K562 treated with DMSO at 1 percent for 48 hours (cell line): Measurements from ENCODE around the gene RALGDS. TPM values are rescaled to one million over a fixed set of nuclear protein-coding genes. Genes with fewer than 3 reads are reported as not detected.

Experiments used
- total RNA-seq: library from RNA; unstranded; fragments of 300-600 nt; gene quantifications from 2 replicates; pipeline ENCODE4 v1.2.3, GENCODE V29; 2022; ENCODE audit warnings: low replicate concordance; ENCODE audit errors: extremely low read depth

The RALGDS gene
- total RNA-seq, result not detected in 2 replicates

DNA sequence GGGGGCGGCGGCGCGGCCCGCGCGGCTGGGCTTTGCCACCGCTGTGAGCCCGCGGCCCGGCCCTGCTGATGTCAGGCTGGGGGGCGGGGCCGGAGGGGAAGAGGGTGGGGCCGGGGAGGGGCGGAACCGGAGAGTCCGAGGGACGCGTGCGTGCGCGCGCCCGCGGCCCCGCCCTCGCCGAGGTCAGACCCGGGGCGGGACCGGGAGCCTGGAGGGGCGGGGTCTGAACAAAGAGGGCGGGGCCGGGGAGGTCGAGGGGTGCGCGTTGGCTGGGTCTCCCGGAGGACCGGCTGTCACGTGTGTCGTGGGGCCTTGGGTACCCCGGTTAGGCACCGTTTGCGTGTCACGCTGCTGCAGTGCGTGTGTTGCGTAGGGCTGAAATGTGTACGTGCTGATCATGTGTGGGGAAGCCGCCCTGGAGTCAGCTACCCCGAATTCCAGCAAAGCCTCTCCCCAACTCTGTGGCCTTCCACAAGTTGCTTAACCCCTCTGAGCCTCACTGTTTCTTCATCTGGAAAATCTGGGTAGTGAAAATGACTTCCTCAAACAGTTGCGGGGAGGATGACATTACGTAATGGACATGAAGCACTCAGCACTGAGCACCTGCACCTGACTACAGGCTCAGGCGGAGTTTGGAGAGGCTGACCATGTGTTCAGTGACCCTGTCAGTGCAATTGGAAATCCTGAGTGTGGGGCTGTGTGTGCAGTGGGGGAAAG lies at the start of gene RALGDS:
Gene RALGDS, minus strand, starts transcription at position 43 of the 717 bp plus-strand sequence. CDS start 86 bp downstream, outside the sequence.

DNA sequence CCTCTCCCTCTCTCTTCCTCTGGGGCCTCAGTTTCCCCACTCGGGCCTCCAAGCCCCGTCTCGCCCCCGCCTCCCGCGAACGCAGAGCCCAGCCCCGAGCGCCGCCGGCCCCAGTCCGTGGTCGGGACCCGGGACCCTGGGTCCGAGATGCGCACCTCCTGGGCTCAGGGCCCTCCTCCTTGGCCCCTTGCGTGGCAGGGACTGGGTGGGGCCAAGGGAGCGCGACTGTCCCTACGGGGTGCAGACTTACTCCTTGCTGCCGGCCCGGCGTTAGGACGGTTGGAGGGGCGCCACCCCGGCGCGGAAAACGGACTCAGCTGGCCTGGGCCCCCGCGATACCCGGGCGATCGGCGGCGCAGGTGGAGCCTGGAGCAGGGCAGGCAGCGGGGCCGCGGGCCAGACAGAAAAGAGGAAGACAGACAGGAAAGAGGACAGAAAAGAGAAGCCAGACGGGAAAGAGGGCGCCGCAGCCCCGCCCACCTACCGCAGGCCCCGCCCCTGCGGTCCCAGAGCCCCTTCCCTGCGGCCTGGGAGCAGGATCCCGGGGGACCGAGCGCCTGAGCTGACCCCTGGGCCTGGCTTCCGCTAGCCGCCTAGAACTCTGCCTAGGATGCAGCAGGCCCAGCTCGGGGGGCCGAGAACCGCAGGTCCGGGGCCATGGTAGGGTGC lies 42.6 kb upstream of the RALGDS start, which contains the start of gene GBGT1:
Gene GBGT1, minus strand, starts transcription at position 411 of the 669 bp plus-strand sequence. CDS start 1,502 bp downstream, outside the sequence.

DNA sequence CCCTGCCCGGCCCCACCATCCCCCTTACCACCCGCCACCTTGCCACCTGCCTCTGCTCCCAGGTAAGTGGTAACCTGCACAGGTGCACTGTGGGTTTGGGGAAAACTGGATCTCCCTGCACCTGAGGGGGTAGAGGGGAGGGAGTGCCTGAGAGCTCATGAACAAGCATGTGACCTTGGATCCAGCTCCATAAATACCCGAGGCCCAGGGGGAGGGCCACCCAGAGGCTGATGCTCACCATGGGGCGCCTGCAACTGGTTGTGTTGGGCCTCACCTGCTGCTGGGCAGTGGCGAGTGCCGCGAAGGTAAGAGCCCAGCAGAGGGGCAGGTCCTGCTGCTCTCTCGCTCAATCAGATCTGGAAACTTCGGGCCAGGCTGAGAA lies 59.3 kb downstream of the RALGDS start, which contains the start of gene CEL:
Gene CEL, plus strand, starts transcription at position 218 of the 382 bp plus-strand sequence. Its CDS starts 22 bp downstream, at position 240.

Other genes starting within 250 kb of the RALGDS start
- gene AK8, start 243.0 kb downstream of the RALGDS start, total RNA-seq, result not detected in 2 replicates
- gene SPACA9, start 242.3 kb downstream of the RALGDS start, total RNA-seq, result not detected in 2 replicates
- not detected in 2 replicates for gene TSC1, start 176.6 kb downstream of the RALGDS start, total RNA-seq
- not detected in 2 replicates for gene GFI1B, start 142.5 kb downstream of the RALGDS start, total RNA-seq
- not detected in 2 replicates for gene GTF3C5, start 90.2 kb downstream of the RALGDS start, total RNA-seq
- not detected in 2 replicates for gene CEL, start 59.3 kb downstream of the RALGDS start, total RNA-seq
- not detected in 2 replicates for gene GBGT1, start 42.7 kb upstream of the RALGDS start, total RNA-seq
- not detected in 2 replicates for gene OBP2B, start 88.0 kb upstream of the RALGDS start, total RNA-seq
- gene ABO, start 154.0 kb upstream of the RALGDS start, total RNA-seq, result not detected in 2 replicates
- gene SURF6, start 214.9 kb upstream of the RALGDS start, total RNA-seq, result not detected in 2 replicates
- gene MED22, start 226.9 kb upstream of the RALGDS start, total RNA-seq, result not detected in 2 replicates
- 3,158 and 3,735 TPM in 2 replicates for gene RPL7A, start 227.0 kb upstream of the RALGDS start, total RNA-seq
- gene SURF1, start 235.2 kb upstream of the RALGDS start, total RNA-seq, result not detected in 2 replicates
- not detected in 2 replicates for gene SURF2, start 235.3 kb upstream of the RALGDS start, total RNA-seq